Memory B cell (primary cell): Measurements from ENCODE around the gene OR51G1.

ENCODE experiments used
- ATAC-seq: fragments of 150-1000 bp; cut with Tn5 transposase; 2 replicates; pipeline ENCODE4 v1.10.0; 2021; ENCODE audit warnings: low read depth, mild to moderate bottlenecking, moderate library complexity
- DNase-seq, 2 donors: peaks; one replicate each; pipeline ENCODE4 v3.0.0; 2022; ENCODE audit warnings: low spot score in 2 of 2
- H3K27ac Mint-ChIP-seq: one replicate; pipeline ENCODE4 v1.8.0; 2022; ENCODE audit warnings: mild to moderate bottlenecking, moderate library complexity, mixed read lengths
- H3K27me3 Mint-ChIP-seq: one replicate; pipeline ENCODE4 v1.8.0; 2022; ENCODE audit warnings: mixed read lengths
- H3K36me3 Mint-ChIP-seq: one replicate; pipeline ENCODE4 v1.8.0; 2022; ENCODE audit warnings: mild to moderate bottlenecking, mixed read lengths
- H3K4me1 Mint-ChIP-seq: one replicate; pipeline ENCODE4 v1.8.0; 2022; ENCODE audit warnings: mixed read lengths
- H3K4me3 Mint-ChIP-seq: one replicate; pipeline ENCODE4 v1.8.0; 2022; ENCODE audit warnings: mild to moderate bottlenecking, moderate library complexity, mixed read lengths
- H3K9me3 Mint-ChIP-seq: one replicate; pipeline ENCODE4 v1.8.0; 2022; ENCODE audit warnings: mixed read lengths

Gene OR51G1

GRCh38 chr11:4891996-4892640, 32.0 kb downstream of the OR51G1 start:
- Mint-ChIP-seq H3K27ac (no peak overlapping the region), H3K4me3 (no peak overlapping the region), H3K4me1 (no peaks in the 10 kb centered on the region), H3K9me3 (no peaks in the 10 kb centered on the region), H3K27me3 (peaks cover 4% of the 10 kb centered on the region), H3K36me3 (no peaks in the 10 kb centered on the region)
- no peak for ATAC-seq
- no peak for DNase-seq

- H3K4me3 Mint-ChIP-seq = no peak overlapping the region
- no peak for DNase-seq
- no peak overlapping the region for H3K27ac Mint-ChIP-seq
- no peaks in the 10 kb centered on the region for H3K9me3 Mint-ChIP-seq
- no peaks in the 10 kb centered on the region for H3K4me1 Mint-ChIP-seq
- ATAC-seq = no peak
- no peaks in the 10 kb centered on the region for H3K36me3 Mint-ChIP-seq
- no peaks in the 10 kb centered on the region for H3K27me3 Mint-ChIP-seq
Measured at GRCh38 chr11:4890279-4890678, 33.9 kb downstream of the OR51G1 start.

- Mint-ChIP-seq H3K9me3 (no peaks in the 10 kb centered on the region), H3K36me3 (no peaks in the 10 kb centered on the region), H3K27me3 (no peaks in the 10 kb centered on the region), H3K4me1 (no peaks in the 10 kb centered on the region), H3K27ac (no peak overlapping the region), H3K4me3 (no peak overlapping the region)
- ATAC-seq (no peak), DNase-seq (no peak)
Measured at GRCh38 chr11:4887591-4887990, 36.5 kb downstream of the OR51G1 start.

- H3K9me3 Mint-ChIP-seq = no peaks in the 10 kb centered on the region
- no peak for DNase-seq
- peaks cover under 1% of the 10 kb centered on the region for H3K27me3 Mint-ChIP-seq
- H3K4me3 Mint-ChIP-seq = no peak overlapping the region
- no peak overlapping the region for H3K27ac Mint-ChIP-seq
- H3K4me1 Mint-ChIP-seq = no peaks in the 10 kb centered on the region
- no peaks in the 10 kb centered on the region for H3K36me3 Mint-ChIP-seq
- no peak for ATAC-seq
Measured at GRCh38 chr11:4886186-4886585, 38.0 kb downstream of the OR51G1 start.

GRCh38 chr11:4884361-4884760, 39.8 kb downstream of the OR51G1 start:
- no peak overlapping the region for H3K4me3 Mint-ChIP-seq

GRCh38 chr11:4882543-4882942, 41.6 kb downstream of the OR51G1 start:
- ATAC-seq (no peak), DNase-seq (no peak)
- peaks cover 4% of the 10 kb centered on the region for H3K27me3 Mint-ChIP-seq
- no peak overlapping the region for H3K27ac Mint-ChIP-seq
- H3K4me3 Mint-ChIP-seq = no peak overlapping the region
- no peaks in the 10 kb centered on the region for H3K36me3 Mint-ChIP-seq
- no peaks in the 10 kb centered on the region for H3K9me3 Mint-ChIP-seq
- H3K4me1 Mint-ChIP-seq = no peaks in the 10 kb centered on the region

More at GRCh38 chr11:4884361-4884760, 39.8 kb downstream of the OR51G1 start:
- no peaks in the 10 kb centered on the region for H3K9me3 Mint-ChIP-seq
- H3K36me3 Mint-ChIP-seq = no peaks in the 10 kb centered on the region
- H3K27me3 Mint-ChIP-seq = peaks cover 4% of the 10 kb centered on the region
- no peak overlapping the region for H3K27ac Mint-ChIP-seq
- no peaks in the 10 kb centered on the region for H3K4me1 Mint-ChIP-seq
- DNase-seq (no peak), ATAC-seq (no peak)

GRCh38 chr11:4881860-4882500, 42.2 kb downstream of the OR51G1 start, which contains the start of gene OR51T1:
TSS of gene OR51T1 (plus strand) at chr11:4881900. CDS start at chr11:4881900, 0 bp downstream.
- ATAC-seq = no peak
- Mint-ChIP-seq H3K4me1 (no peaks in the 10 kb centered on the region), H3K27me3 (peaks cover 4% of the 10 kb centered on the region), H3K27ac (no peak within 1 kb of the TSS), H3K4me3 (no peak within 1 kb of the TSS), H3K36me3 (no peaks in the 10 kb centered on the region), H3K9me3 (no peaks in the 10 kb centered on the region)
- no peak for DNase-seq

- H3K27ac Mint-ChIP-seq = no peak overlapping the region
- peaks cover 4% of the 10 kb centered on the region for H3K27me3 Mint-ChIP-seq
- no peaks in the 10 kb centered on the region for H3K9me3 Mint-ChIP-seq
- no peaks in the 10 kb centered on the region for H3K36me3 Mint-ChIP-seq
- ATAC-seq (no peak), DNase-seq (no peak)
- no peak overlapping the region for H3K4me3 Mint-ChIP-seq
- no peaks in the 10 kb centered on the region for H3K4me1 Mint-ChIP-seq
Measured at GRCh38 chr11:4881188-4881587, 43.0 kb downstream of the OR51G1 start.
